ENCODE measurements around the gene ZNF692. TPM values are rescaled to one million over a fixed set of nuclear protein-coding genes. Genes with fewer than 3 reads are reported as not detected.

Gene ZNF692
- total and polyA plus RNA-seq, 7 donors: 13.4 to 30.8 (median 19.6) TPM

DNA sequence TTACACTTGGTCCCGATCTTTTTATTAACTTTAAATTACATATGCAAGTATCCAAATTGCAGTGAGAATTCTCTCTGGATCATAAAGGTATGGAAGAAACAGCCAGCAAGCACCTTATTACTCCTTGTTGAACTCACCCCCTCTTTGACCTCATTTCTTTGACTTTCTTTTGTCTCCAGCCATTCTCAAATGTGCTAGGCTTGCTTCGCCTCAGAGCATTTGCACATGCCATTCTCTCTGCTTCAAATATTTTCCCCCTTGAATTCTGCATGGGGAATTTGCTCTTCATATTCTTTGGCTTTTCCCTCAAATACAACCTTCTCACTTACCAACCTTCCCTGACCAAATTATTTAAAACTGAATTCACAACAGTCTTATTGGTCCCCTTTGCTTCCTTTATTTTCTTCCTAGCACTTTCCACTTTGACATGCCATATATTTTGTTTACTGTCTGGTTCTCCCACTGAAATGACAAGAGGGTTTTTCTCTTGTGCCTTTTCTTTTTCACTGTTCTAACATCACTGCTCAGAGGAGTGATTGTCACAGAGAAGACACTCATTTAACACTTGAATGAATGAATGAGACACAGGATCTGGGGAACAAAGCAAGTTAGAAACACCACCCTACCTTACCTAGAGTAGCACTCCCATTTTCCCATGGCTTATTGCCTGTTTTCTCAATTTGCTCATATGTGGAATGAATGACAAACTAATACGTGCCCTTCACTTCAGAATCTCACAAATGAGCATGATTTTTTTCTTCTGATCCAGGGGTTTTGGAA lies 45.7 kb upstream of the ZNF692 start:
- 90 to 94% (median 92%) methylated on average over 3 of the region's 3 CpGs for WGBS, 3 donors
- TF ChIP-seq, protein P1, sequence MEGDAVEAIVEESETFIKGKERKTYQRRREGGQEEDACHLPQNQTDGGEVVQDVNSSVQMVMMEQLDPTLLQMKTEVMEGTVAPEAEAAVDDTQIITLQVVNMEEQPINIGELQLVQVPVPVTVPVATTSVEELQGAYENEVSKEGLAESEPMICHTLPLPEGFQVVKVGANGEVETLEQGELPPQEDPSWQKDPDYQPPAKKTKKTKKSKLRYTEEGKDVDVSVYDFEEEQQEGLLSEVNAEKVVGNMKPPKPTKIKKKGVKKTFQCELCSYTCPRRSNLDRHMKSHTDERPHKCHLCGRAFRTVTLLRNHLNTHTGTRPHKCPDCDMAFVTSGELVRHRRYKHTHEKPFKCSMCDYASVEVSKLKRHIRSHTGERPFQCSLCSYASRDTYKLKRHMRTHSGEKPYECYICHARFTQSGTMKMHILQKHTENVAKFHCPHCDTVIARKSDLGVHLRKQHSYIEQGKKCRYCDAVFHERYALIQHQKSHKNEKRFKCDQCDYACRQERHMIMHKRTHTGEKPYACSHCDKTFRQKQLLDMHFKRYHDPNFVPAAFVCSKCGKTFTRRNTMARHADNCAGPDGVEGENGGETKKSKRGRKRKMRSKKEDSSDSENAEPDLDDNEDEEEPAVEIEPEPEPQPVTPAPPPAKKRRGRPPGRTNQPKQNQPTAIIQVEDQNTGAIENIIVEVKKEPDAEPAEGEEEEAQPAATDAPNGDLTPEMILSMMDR (IDR thresholded peaks at IDR 0.05): no peak
- Histone ChIP-seq H3K27me3 (ENCODE audit: insufficient read depth in 3 of 3, low read length in 2 of 3) (no peaks in the 10 kb centered on the region), H3K27ac (no peak overlapping the region), H3K4me1 (peaks cover 7% of the 10 kb centered on the region), H3K36me3 (ENCODE audit: insufficient read depth in 1 of 2, low read depth in 1 of 2) (no peaks in the 10 kb centered on the region), H3K4me3 (no peak overlapping the region), H3K9me3 (no peaks in the 10 kb centered on the region)
- intact Hi-C loops (cut with DNase I): loop anchor here in 1 of 2 donors (2.0 kb wide), 1 partner anchor 30 kb away; no protein-coding TSS in a partner anchor
- no peak for DNase-seq
- ATAC-seq: no peak

DNA sequence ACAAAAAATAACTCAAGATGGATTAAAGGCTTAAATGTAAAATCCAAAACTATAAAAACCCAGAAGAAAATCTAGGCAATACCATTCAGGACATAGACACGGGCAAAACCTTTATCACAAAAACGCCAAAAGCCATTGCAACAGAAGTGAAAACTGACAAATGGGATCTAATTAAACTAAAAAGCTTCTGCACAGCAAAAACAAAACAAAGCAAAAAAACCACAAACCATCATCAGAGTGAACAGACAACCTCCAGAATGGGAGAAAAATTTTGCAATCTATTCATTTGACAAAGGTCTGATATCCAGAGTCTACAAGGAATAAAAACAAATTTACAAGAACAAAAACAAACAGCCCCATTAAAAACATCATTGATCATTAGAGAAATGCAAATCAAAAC lies 42.7 kb upstream of the ZNF692 start:
- Histone ChIP-seq H3K36me3 (ENCODE audit: insufficient read depth in 1 of 2, low read depth in 1 of 2) (no peaks in the 10 kb centered on the region), H3K9me3 (no peaks in the 10 kb centered on the region), H3K27me3 (ENCODE audit: insufficient read depth in 3 of 3, low read length in 2 of 3) (peaks cover 0 to 7% (median 0%) of the 10 kb centered on the region in 3 donors), H3K4me3 (no peak overlapping the region), H3K4me1 (no peaks in the 10 kb centered on the region), H3K27ac (no peak overlapping the region)
- intact Hi-C loops (cut with DNase I): no loop called here
- TF ChIP-seq, protein P1 (IDR thresholded peaks at IDR 0.05): no peak
- DNase-seq (no peak), ATAC-seq (no peak)
- 72 to 80% (median 76%) methylated on average over 2 of the region's 2 CpGs for WGBS, 3 donors

DNA sequence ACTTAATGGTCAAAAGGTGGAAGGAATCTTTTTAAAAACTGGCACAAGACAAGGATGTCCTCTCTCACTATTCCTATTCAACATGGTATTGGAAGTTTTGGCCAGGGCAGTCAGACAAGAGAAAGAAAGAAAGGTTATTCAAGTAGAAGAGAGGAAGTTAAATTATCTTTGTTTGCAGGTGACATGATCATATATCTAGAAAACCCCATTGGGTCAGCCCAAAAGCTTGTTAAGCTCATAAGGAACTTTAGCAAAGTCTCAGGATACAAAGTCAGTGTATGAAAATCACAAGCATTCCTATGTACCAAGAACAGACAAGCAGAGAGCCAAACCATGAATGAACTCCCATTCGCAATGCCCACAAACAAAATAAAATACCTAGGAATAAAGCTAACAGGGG lies 41.8 kb upstream of the ZNF692 start:
- no peaks in the 10 kb centered on the region for H3K4me1 ChIP-seq
- H3K27me3 ChIP-seq (ENCODE audit: insufficient read depth in 3 of 3, low read length in 2 of 3): peaks cover 0 to 7% (median 0%) of the 10 kb centered on the region in 3 donors
- no peaks in the 10 kb centered on the region for H3K36me3 ChIP-seq (ENCODE audit: insufficient read depth in 1 of 2, low read depth in 1 of 2)
- no peak overlapping the region for H3K4me3 ChIP-seq
- H3K27ac ChIP-seq: no peak overlapping the region
- no peaks in the 10 kb centered on the region for H3K9me3 ChIP-seq
- intact Hi-C loops (cut with DNase I): no loop called here
- DNase-seq (no peak), ATAC-seq (no peak)
- 94 to 100% (median 100%) methylated on average over 1 of the region's 1 CpG for WGBS, 3 donors
- TF ChIP-seq, protein P1 (IDR thresholded peaks at IDR 0.05): no peak

DNA sequence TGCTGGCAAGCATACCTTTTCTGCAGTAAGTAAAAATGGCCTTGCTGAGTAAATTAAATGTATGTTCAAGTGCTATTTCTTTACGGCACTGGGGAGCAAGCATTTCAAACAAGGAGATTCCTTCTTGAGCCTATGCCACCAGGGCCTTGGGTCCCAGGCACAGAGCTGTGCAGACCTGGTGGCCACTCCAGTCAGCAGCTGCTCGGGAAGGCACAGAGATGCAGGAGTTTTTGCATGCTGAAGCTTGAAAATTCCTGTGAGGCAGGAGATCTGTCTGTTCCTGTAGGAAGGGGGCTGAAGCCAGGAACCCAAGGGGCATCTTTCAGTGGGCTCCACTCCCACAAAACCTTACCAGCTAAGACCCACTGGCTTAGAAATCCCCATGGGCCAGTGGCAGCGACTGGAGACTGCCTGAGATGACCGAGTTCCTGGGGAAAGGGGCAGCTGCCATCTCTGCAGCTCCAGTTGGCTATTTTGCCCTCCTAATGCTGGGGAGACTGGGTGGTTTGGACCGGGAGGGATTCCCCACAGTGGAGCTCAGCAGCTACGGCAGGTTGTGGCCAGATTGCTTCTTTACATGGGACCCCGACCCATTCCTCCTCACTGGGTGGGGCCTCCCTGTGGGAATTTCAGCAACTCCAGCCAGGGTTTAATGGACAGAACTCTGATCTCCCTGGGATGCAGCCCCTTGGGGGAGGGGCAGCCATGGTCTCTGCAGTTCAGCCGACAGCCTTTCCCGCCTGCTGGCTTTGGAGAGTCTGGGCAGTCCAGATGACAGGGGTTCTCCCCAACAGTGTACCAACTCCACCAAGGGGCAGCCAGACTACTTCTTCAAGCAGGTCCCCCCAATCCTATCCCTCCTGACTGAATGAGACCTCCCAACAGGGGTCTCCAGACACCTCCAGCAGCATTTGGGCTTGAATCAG lies 38.8 kb upstream of the ZNF692 start:
- Histone ChIP-seq H3K4me1 (no peaks in the 10 kb centered on the region), H3K27me3 (ENCODE audit: insufficient read depth in 3 of 3, low read length in 2 of 3) (peaks cover 0 to 7% (median 5%) of the 10 kb centered on the region in 3 donors), H3K36me3 (ENCODE audit: insufficient read depth in 1 of 2, low read depth in 1 of 2) (no peaks in the 10 kb centered on the region), H3K9me3 (no peaks in the 10 kb centered on the region), H3K4me3 (no peak overlapping the region), H3K27ac (no peak overlapping the region)
- intact Hi-C loops (cut with DNase I): no loop called here
- WGBS, 3 donors: 35 to 69% (median 69%) methylated on average over 9 of the region's 9 CpGs
- ATAC-seq (no peak), DNase-seq (no peak)
- TF ChIP-seq, protein P1 (IDR thresholded peaks at IDR 0.05): no peak

Data from psoas muscle (tissue), 8 donors.